HG02981 (cell line): ENCODE measurements around the gene ATP8A2.
"Not testable (repeated sequence)": the region's sequence is repeated elsewhere in the genome, so short reads cannot be mapped to it uniquely, and the experiment has no call there.

ENCODE experiments used
- ATAC-seq: cut with Tn5 transposase; IDR thresholded peaks from one replicate; pipeline ENCODE4 v1.9.1; 2021; ENCODE audit warnings: mild to moderate bottlenecking, moderate library complexity; ENCODE audit not compliant: unreplicated experiment

The ATP8A2 gene

GRCh38 chr13:25784119-25784518 is 412.3 kb downstream of the ATP8A2 start:
- ATAC-seq: no peak

- ATAC-seq: not testable (repeated sequence)
Measured at GRCh38 chr13:25790137-25790536, 418.4 kb downstream of the ATP8A2 start.

- ATAC-seq: no peak
Measured at GRCh38 chr13:25795277-25795676, 423.5 kb downstream of the ATP8A2 start.

GRCh38 chr13:25796474-25796873 is 424.7 kb downstream of the ATP8A2 start:
- ATAC-seq: no peak

GRCh38 chr13:25798998-25799397 is 427.2 kb downstream of the ATP8A2 start:
- no peak for ATAC-seq

- ATAC-seq: no peak
Measured at GRCh38 chr13:25800523-25800922, 428.7 kb downstream of the ATP8A2 start.

- no peak for ATAC-seq
Measured at GRCh38 chr13:25802579-25802978, 430.8 kb downstream of the ATP8A2 start.

- ATAC-seq: no peak
Measured at GRCh38 chr13:25803641-25804040, 431.9 kb downstream of the ATP8A2 start.

GRCh38 chr13:25806264-25806974 is 434.6 kb downstream of the ATP8A2 start:
- ATAC-seq: no peak

- ATAC-seq: no peak
Measured at GRCh38 chr13:25807562-25807961, 435.8 kb downstream of the ATP8A2 start.

- no peak for ATAC-seq
Measured at GRCh38 chr13:25811506-25811905, 439.7 kb downstream of the ATP8A2 start.

- ATAC-seq: no peak
Measured at GRCh38 chr13:25816239-25816638, 444.5 kb downstream of the ATP8A2 start.

GRCh38 chr13:25819856-25820530 is 448.2 kb downstream of the ATP8A2 start:
- no peak for ATAC-seq

- no peak for ATAC-seq
Measured at GRCh38 chr13:25821776-25822175, 450.0 kb downstream of the ATP8A2 start.

GRCh38 chr13:25827221-25827620 is 455.4 kb downstream of the ATP8A2 start:
- ATAC-seq: not testable (repeated sequence)

- no peak for ATAC-seq
Measured at GRCh38 chr13:25827831-25828465, 456.2 kb downstream of the ATP8A2 start.

- ATAC-seq: no peak
Measured at GRCh38 chr13:25833761-25834160, 462.0 kb downstream of the ATP8A2 start.

GRCh38 chr13:25836574-25837336 is 465.0 kb downstream of the ATP8A2 start:
- ATAC-seq: no peak

- ATAC-seq: no peak
Measured at GRCh38 chr13:25839371-25839770, 467.6 kb downstream of the ATP8A2 start.

- no peak for ATAC-seq
Measured at GRCh38 chr13:25840261-25840660, 468.5 kb downstream of the ATP8A2 start.

GRCh38 chr13:25840931-25841330 is 469.2 kb downstream of the ATP8A2 start:
- no peak for ATAC-seq
